MM.1S (cell line): ENCODE measurements around the gene TCERG1.

Experiments used
- DNase-seq: peaks from one replicate; pipeline ENCODE4 v3.0.0-alpha.2; 2015
- H2AFZ ChIP-seq: fragments of 300-600 bp; sonication (generic); 2 replicates; pipeline ENCODE4 v1.6.0; 2016; ENCODE audit warnings: antibody characterized with exemption, low read length
- H3F3A ChIP-seq: fragments of 300-600 bp; sonication (generic); 2 replicates; pipeline ENCODE4 v1.6.1; 2016; ENCODE audit warnings: mild to moderate bottlenecking, antibody characterized with exemption, low read length, moderate library complexity, mixed read lengths; ENCODE audit not compliant: insufficient read depth
- H3K27ac ChIP-seq: fragments of 300-600 bp; sonication (generic); 2 replicates; pipeline ENCODE4 v1.5.1; 2016; ENCODE audit warnings: mild to moderate bottlenecking, low read length
- H3K27me3 ChIP-seq: fragments of 300-600 bp; sonication (generic); replicated peaks from 2 replicates; pipeline ENCODE4 v1.6.0; 2016; ENCODE audit warnings: low read length; ENCODE audit not compliant: insufficient read depth
- H3K36me3 ChIP-seq: fragments of 300-600 bp; sonication (generic); replicated peaks from 2 replicates; pipeline ENCODE4 v1.6.1; 2016; ENCODE audit warnings: mild to moderate bottlenecking, low read length, mixed read lengths; ENCODE audit not compliant: insufficient read depth
- H3K4me1 ChIP-seq: fragments of 300-600 bp; sonication (generic); 2 replicates; pipeline ENCODE4 v1.6.1; 2016; ENCODE audit warnings: low read length, mixed read lengths
- H3K4me2 ChIP-seq: fragments of 300-600 bp; sonication (generic); 2 replicates; pipeline ENCODE4 v1.6.0; 2016; ENCODE audit warnings: low read depth, low read length
- H3K4me3 ChIP-seq: fragments of 300-600 bp; sonication (generic); 2 replicates; pipeline ENCODE4 v1.5.1; 2016; ENCODE audit warnings: low read length, mixed read lengths
- H3K79me2 ChIP-seq: fragments of 300-600 bp; sonication (generic); 2 replicates; pipeline ENCODE4 v1.6.1; 2016; ENCODE audit warnings: mixed run types, low read length, mixed read lengths
- H3K9ac ChIP-seq: fragments of 300-600 bp; sonication (generic); 2 replicates; pipeline ENCODE4 v1.6.1; 2016; ENCODE audit warnings: low read length, mixed read lengths
- H3K9me2 ChIP-seq: fragments of 300-600 bp; sonication (generic); replicated peaks from 2 replicates; pipeline ENCODE4 v1.6.1; 2016; ENCODE audit warnings: mild to moderate bottlenecking, low read length, mixed read lengths; ENCODE audit not compliant: insufficient read depth
- H3K9me3 ChIP-seq: fragments of 300-600 bp; sonication (generic); replicated peaks from 2 replicates; pipeline ENCODE4 v1.6.1; 2016; ENCODE audit warnings: mild to moderate bottlenecking, low read length, mixed read lengths; ENCODE audit not compliant: insufficient read depth
- H4K20me1 ChIP-seq: fragments of 300-600 bp; sonication (generic); 2 replicates; pipeline ENCODE4 v1.6.1; 2016; ENCODE audit warnings: mild to moderate bottlenecking, low read length, moderate library complexity, mixed read lengths; ENCODE audit not compliant: insufficient read depth
- CTCF ChIP-seq: fragments of 300-600 bp; sonication (generic); IDR thresholded peaks from 2 replicates; pipeline ENCODE4 v1.5.1; 2016; ENCODE audit warnings: antibody characterized with exemption, low read length, mixed read lengths
- EZH2 ChIP-seq: fragments of 300-600 bp; sonication (generic); optimal IDR thresholded peaks from 2 replicates; pipeline ENCODE3; 2017; ENCODE audit warnings: low read depth, mild to moderate bottlenecking, antibody characterized with exemption, low read length, mixed read lengths
- EZH2phosphoT487 ChIP-seq: fragments of 300-600 bp; sonication (generic); IDR thresholded peaks from 2 replicates; pipeline ENCODE4 v1.6.1; 2018; ENCODE audit warnings: antibody characterized with exemption, low read length

The TCERG1 gene

GRCh38 chr5:146448783-146449519, 1.8 kb downstream of the TCERG1 start:
- Histone ChIP-seq H3F3A (peaks cover 10% of the 10 kb centered on the region; the same call in 1 of the 2 replicates), H3K27ac (no peak overlapping the region), H2AFZ (no peak overlapping the region), H3K4me3 (peak overlapping the region; percentile 85), H3K9me3 (no peaks in the 10 kb centered on the region), H3K27me3 (no peaks in the 10 kb centered on the region), H3K79me2 (peaks cover 69% of the 10 kb centered on the region), H3K9me2 (no peaks in the 10 kb centered on the region), H3K4me1 (peaks cover 16% of the 10 kb centered on the region; the same call in 1 of the 2 replicates), H3K36me3 (no peaks in the 10 kb centered on the region), H3K4me2 (peak overlapping the region; percentile 82), H4K20me1 (peaks cover 51% of the 10 kb centered on the region), H3K9ac (peak overlapping the region; percentile 98)
- DNase-seq: no peak
- TF ChIP-seq EZH2 (no peak), EZH2phosphoT487 (no peak), CTCF (no peak)

GRCh38 chr5:146450002-146450401, 2.9 kb downstream of the TCERG1 start:
- TF ChIP-seq CTCF (no peak), EZH2phosphoT487 (no peak), EZH2 (no peak)
- H4K20me1 ChIP-seq: peaks cover 61% of the 10 kb centered on the region
- no peak overlapping the region for H3K9ac ChIP-seq
- no peak for DNase-seq
- H3K4me1 ChIP-seq: peaks cover 16% of the 10 kb centered on the region; the same call in 1 of the 2 replicates
- peak overlapping the region; percentile 82; the same call in 1 of the 2 replicates for H3K4me2 ChIP-seq
- H3K79me2 ChIP-seq: peaks cover 79% of the 10 kb centered on the region
- no peak overlapping the region for H2AFZ ChIP-seq
- no peaks in the 10 kb centered on the region for H3K9me2 ChIP-seq
- H3K9me3 ChIP-seq: no peaks in the 10 kb centered on the region
- H3K36me3 ChIP-seq: no peaks in the 10 kb centered on the region; the same call in 1 of the 2 replicates
- peaks cover 10% of the 10 kb centered on the region; the same call in 1 of the 2 replicates for H3F3A ChIP-seq
- no peak overlapping the region for H3K4me3 ChIP-seq
- no peak overlapping the region for H3K27ac ChIP-seq
- no peaks in the 10 kb centered on the region for H3K27me3 ChIP-seq

GRCh38 chr5:146451411-146451810, 4.3 kb downstream of the TCERG1 start:
- Histone ChIP-seq H2AFZ (no peak overlapping the region), H3K4me1 (peaks cover 16% of the 10 kb centered on the region; the same call in 1 of the 2 replicates), H3K9ac (no peak overlapping the region), H3K27ac (no peak overlapping the region), H4K20me1 (peaks cover 75% of the 10 kb centered on the region), H3K9me2 (no peaks in the 10 kb centered on the region), H3K36me3 (peaks cover 2% of the 10 kb centered on the region; the same call in 1 of the 2 replicates), H3K4me2 (no peak overlapping the region), H3K79me2 (peaks cover 93% of the 10 kb centered on the region), H3K27me3 (no peaks in the 10 kb centered on the region), H3K4me3 (no peak overlapping the region), H3F3A (peaks cover 10% of the 10 kb centered on the region; the same call in 1 of the 2 replicates), H3K9me3 (no peaks in the 10 kb centered on the region)
- no peak for TF ChIP-seq EZH2phosphoT487
- TF ChIP-seq EZH2: no peak
- peak; percentile 25 for TF ChIP-seq CTCF
- DNase-seq: no peak
